NCI-H82 treated with DMSO at 0.1 percent for 48 hours (cell line): Measurements from ENCODE around the gene PLG.
"Not testable (repeated sequence)": the region's sequence is repeated elsewhere in the genome, so short reads cannot be mapped to it uniquely, and the experiment has no call there.

Source experiments
- DNase-seq: peaks from one replicate; lab custom pipeline; 2025; ENCODE audit not compliant: unreplicated experiment; lab: John Stamatoyannopoulos, UW

The PLG gene

GRCh38 chr6:160774399-160774798 is 72.4 kb downstream of the PLG start:
- no peak for DNase-seq

- DNase-seq: no peak
Measured at GRCh38 chr6:160775792-160776580, 73.9 kb downstream of the PLG start.

GRCh38 chr6:160779095-160779494 is 77.1 kb downstream of the PLG start:
- DNase-seq: not testable (repeated sequence)

- DNase-seq: not testable (repeated sequence)
Measured at GRCh38 chr6:160780656-160781055, 78.6 kb downstream of the PLG start.

GRCh38 chr6:160781298-160781697 is 79.3 kb downstream of the PLG start:
- no peak for DNase-seq

- no peak for DNase-seq
Measured at GRCh38 chr6:160782228-160782627, 80.2 kb downstream of the PLG start.

GRCh38 chr6:160783741-160784140 is 81.7 kb downstream of the PLG start:
- no peak for DNase-seq

- DNase-seq: not testable (repeated sequence)
Measured at GRCh38 chr6:160788126-160788525, 86.1 kb downstream of the PLG start.

- no peak for DNase-seq
Measured at GRCh38 chr6:160788806-160789205, 86.8 kb downstream of the PLG start.

- DNase-seq: no peak
Measured at GRCh38 chr6:160789263-160790027, 87.4 kb downstream of the PLG start.

GRCh38 chr6:160790028-160790792 is 88.2 kb downstream of the PLG start:
- DNase-seq: no peak

GRCh38 chr6:160791459-160791858 is 89.4 kb downstream of the PLG start:
- DNase-seq: no peak

- no peak for DNase-seq
Measured at GRCh38 chr6:160791981-160792418, 90.0 kb downstream of the PLG start.

- DNase-seq: peak; percentile 80
Measured at GRCh38 chr6:160792708-160793107, 90.7 kb downstream of the PLG start.

GRCh38 chr6:160793652-160794051 is 91.6 kb downstream of the PLG start:
- no peak for DNase-seq

- no peak for DNase-seq
Measured at GRCh38 chr6:160795721-160796120, 93.7 kb downstream of the PLG start.

- no peak for DNase-seq
Measured at GRCh38 chr6:160798625-160799024, 96.6 kb downstream of the PLG start.

- DNase-seq: no peak
Measured at GRCh38 chr6:160799801-160800506, 97.9 kb downstream of the PLG start.

GRCh38 chr6:160801418-160801817 is 99.4 kb downstream of the PLG start:
- DNase-seq: no peak

GRCh38 chr6:160802049-160802448 is 100.0 kb downstream of the PLG start:
- not testable (repeated sequence) for DNase-seq
